Breast epithelium (tissue), 4 donors: Measurements from ENCODE around the gene SMAD6. TPM values are rescaled to one million over a fixed set of nuclear protein-coding genes. Genes with fewer than 3 reads are reported as not detected.
A peak's percentile ranks its signal among the peaks of the same experiment; 100 is the strongest.

Source experiments
- DNase-seq, 2 donors: peaks; one replicate each; pipeline ENCODE4 v3.0.0-alpha.2; 2019; ENCODE audit warnings: low spot score in 2 of 2
- H3K27ac ChIP-seq, 2 donors: fragments of 200-600 bp; sonication (generic) in 1 of 2; one replicate each; pipeline ENCODE4 v1.5.1; 2016 to 2019; ENCODE audit warnings: mild to moderate bottlenecking in 1 of 2
- H3K27me3 ChIP-seq, 2 donors: fragments of 200-600 bp; sonication (generic) in 1 of 2; one replicate each; pipeline versions ENCODE4 v1.5.1 to v1.6.0; 2017 to 2019; ENCODE audit warnings: control low read depth in 1 of 2, mild to moderate bottlenecking in 1 of 2
- H3K36me3 ChIP-seq: fragments of 200-600 bp; one replicate; pipeline ENCODE4 v1.5.1; 2019
- H3K4me1 ChIP-seq, 2 donors: fragments of 200-600 bp; sonication (generic); one replicate each; pipeline ENCODE4 v1.5.1; 2016 to 2019; ENCODE audit warnings: control low read depth in 1 of 2
- H3K4me3 ChIP-seq, 3 donors: fragments of 200-600 bp; sonication (generic); 1 replicate in 2 of 3; 2 replicates in 1 of 3; pipeline ENCODE4 v1.5.1; 2016 to 2019; ENCODE audit warnings: mild to moderate bottlenecking in 3 of 3, moderate library complexity in 2 of 3
- H3K9me3 ChIP-seq, 2 donors: fragments of 200-600 bp; sonication (generic) in 1 of 2; one replicate each; pipeline ENCODE4 v1.5.1; 2016 to 2019; ENCODE audit warnings: control low read depth in 1 of 2
- CTCF ChIP-seq, 3 donors: fragments of 450-650 bp; IDR thresholded peaks; one replicate each; pipeline ENCODE4 v1.5.1; 2016 to 2017; ENCODE audit warnings: antibody characterized with exemption in 3 of 3, mild to moderate bottlenecking in 3 of 3, moderate library complexity in 3 of 3
- POLR2A ChIP-seq: fragments of 450-650 bp; IDR thresholded peaks from one replicate; pipeline ENCODE4 v1.6.1; 2016; ENCODE audit warnings: antibody characterized with exemption, mild to moderate bottlenecking, moderate library complexity
- POLR2AphosphoS5 ChIP-seq, 3 donors: sonication (generic); formaldehyde crosslinking; IDR thresholded peaks; one replicate each; pipeline ENCODE4 v1.6.1; 2017; ENCODE audit warnings: antibody characterized with exemption in 3 of 3
- intact Hi-C: fragments of 100-400 bp; cut with DNase I; formaldehyde crosslinking; loops from one replicate; pipeline ENCODE4 v1.15.1; 2023; ENCODE audit warnings: low total_unique reads
- total RNA-seq, 3 donors: library from RNA; depleted of rRNA; stranded (reverse); fragments of >200 nt; gene quantifications; one replicate each; pipeline ENCODE4 v1.1.0, GENCODE V29; 2016

The SMAD6 gene
- total RNA-seq, 3 donors from 2014 or later, result 7.6 to 22.6 (median 13.4) TPM

- peaks cover 7 to 11% of the 10 kb centered on the region in 2 donors for H3K4me1 ChIP-seq
- DNase-seq, result no peak
- intact Hi-C loops, result no loop called here
- no peaks in the 10 kb centered on the region for H3K9me3 ChIP-seq
- no peak for TF ChIP-seq CTCF (IDR thresholded peaks at IDR 0.05)
- no peak for TF ChIP-seq POLR2AphosphoS5 (IDR thresholded peaks at IDR 0.05)
- TF ChIP-seq POLR2A, result no peak
- no peak overlapping the region for H3K4me3 ChIP-seq
- no peaks in the 10 kb centered on the region for H3K27me3 ChIP-seq
- H3K36me3 ChIP-seq, result no peaks in the 10 kb centered on the region
- no peak overlapping the region for H3K27ac ChIP-seq
These were observed 97.2 kb downstream of the SMAD6 start for GRCh38 chr15:66799242-66799641.

DNA sequence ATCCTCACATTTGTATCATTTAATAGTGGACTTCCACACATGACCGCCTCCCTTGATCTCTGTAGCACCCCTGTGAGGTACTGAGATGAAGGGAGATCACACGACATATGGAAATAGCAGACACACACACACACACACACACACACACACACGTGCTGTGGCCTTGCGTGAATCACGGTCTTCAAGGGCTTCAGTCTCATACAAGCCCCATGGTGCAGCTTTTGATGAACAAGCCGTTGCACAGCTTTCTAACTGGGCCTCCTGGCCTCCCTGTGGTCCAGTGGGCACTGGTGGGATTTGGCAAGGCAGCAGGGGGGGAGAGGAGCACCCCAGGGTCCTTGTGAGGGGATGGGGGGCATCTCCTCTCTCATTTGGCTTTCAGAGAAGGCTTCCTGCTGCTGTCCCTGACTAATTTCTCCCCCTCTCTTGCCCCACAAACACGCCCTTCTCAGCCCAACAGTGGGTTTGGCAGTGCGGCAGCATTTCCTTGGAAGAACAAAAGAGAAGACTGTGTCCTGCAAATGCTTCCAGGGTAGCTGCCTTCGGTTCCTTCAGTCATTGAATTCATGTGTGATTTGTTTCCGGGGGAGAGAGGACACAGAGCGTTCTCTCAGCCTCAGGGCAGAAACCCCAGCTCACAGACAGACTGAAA is 98.7 kb downstream of the SMAD6 start:
- Histone ChIP-seq H3K9me3 (no peaks in the 10 kb centered on the region), H3K4me3 (no peak overlapping the region), H3K27me3 (no peaks in the 10 kb centered on the region), H3K36me3 (no peaks in the 10 kb centered on the region), H3K4me1 (peaks cover 7 to 11% of the 10 kb centered on the region in 2 donors), H3K27ac (peak overlapping the region in 1 of 2 donors; percentile 91)
- no peak for DNase-seq
- intact Hi-C loops, result no loop called here
- TF ChIP-seq POLR2AphosphoS5 (IDR thresholded peaks at IDR 0.05) (no peak), POLR2A (no peak), CTCF (IDR thresholded peaks at IDR 0.05) (no peak)

DNA sequence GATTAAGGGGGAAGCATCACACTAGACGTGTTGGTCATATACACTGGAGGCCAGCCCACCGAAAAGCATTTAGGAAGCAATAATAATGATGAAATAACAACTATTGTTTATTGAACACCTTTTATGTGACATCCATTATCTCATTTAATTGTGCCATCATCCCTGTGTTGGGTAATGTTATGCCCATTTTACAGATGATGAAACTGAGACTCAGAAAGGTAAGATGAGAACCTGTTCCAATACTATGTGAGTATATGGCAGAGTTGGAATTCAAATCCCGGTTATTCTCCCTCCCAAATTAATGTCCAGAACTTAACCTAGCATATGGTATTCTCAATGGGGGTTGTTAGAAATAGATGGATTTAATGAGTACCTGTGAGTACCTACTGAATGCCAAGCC is 99.2 kb downstream of the SMAD6 start:
- intact Hi-C loops, result no loop called here
- Histone ChIP-seq H3K4me1 (peaks cover 7 to 11% of the 10 kb centered on the region in 2 donors), H3K4me3 (no peak overlapping the region), H3K27me3 (no peaks in the 10 kb centered on the region), H3K36me3 (no peaks in the 10 kb centered on the region), H3K27ac (peak overlapping the region; percentile 84 to 91), H3K9me3 (no peaks in the 10 kb centered on the region)
- DNase-seq, result no peak
- no peak for TF ChIP-seq POLR2AphosphoS5 (IDR thresholded peaks at IDR 0.05)
- no peak for TF ChIP-seq POLR2A
- no peak for TF ChIP-seq CTCF (IDR thresholded peaks at IDR 0.05)

DNA sequence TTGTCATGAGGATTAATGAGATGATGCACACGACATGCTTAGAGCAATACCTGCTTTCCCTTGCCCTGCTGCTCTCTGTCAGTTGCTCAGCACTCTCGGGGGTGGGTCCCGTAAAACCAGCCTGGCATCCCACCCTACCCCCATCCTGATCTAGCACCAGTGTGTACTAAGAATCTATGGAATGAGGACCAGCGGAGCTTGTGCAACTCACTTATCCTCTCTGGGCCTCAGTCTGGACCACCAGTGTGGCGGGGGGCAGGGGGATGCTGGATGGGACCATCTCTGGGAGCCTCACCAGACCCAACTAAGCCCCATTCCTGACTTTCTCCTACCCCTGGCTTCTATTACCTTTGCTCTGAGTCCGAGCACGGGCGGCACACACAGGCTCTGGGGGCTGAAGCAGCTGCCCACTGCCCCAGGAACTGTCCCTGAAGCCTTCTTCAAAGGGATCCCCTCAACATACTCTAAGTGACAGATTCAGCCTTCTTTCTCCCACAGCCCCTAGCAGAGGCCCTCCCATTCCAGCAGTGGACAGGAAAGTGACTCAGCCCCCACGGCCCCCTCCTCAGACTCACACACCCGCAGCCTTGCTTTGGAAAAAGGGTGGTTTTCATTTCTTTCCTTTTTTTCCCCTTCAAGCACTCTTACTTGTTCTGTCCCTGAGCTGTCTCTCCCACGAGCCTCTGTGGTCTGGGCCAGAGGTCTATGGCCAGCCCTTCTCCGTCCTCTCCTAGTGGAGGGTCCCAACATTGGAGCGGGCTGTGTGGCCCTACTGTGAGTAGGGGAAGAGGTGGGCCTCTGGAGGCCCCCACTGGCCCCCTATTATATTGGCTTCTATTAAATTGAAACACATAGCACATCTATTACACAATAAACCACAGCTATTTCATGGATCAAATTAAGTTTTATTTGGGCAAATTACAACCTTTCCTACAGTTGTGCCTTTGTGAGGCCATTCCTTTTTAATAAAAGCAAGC is 100.3 kb downstream of the SMAD6 start:
- TF ChIP-seq POLR2A (no peak), POLR2AphosphoS5 (IDR thresholded peaks at IDR 0.05) (no peak), CTCF (IDR thresholded peaks at IDR 0.05) (no peak)
- H3K4me3 ChIP-seq, result no peak overlapping the region
- no peaks in the 10 kb centered on the region for H3K27me3 ChIP-seq
- DNase-seq, result peak in 1 of 2 donors; percentile 29
- intact Hi-C loops, result no loop called here
- H3K9me3 ChIP-seq, result no peaks in the 10 kb centered on the region
- H3K27ac ChIP-seq, result peak overlapping the region; percentile 84 to 91
- H3K36me3 ChIP-seq, result no peaks in the 10 kb centered on the region
- peaks cover 7 to 11% of the 10 kb centered on the region in 2 donors for H3K4me1 ChIP-seq
